Measurements from ENCODE around the gene PRUNE1. TPM values are rescaled to one million over a fixed set of nuclear protein-coding genes. Genes with fewer than 3 reads are reported as not detected.

The PRUNE1 gene
- total and polyA plus RNA-seq, 2 of the 4 experiments (the other 2 are of a cell fraction), result 7.9 to 9.4 TPM

DNA sequence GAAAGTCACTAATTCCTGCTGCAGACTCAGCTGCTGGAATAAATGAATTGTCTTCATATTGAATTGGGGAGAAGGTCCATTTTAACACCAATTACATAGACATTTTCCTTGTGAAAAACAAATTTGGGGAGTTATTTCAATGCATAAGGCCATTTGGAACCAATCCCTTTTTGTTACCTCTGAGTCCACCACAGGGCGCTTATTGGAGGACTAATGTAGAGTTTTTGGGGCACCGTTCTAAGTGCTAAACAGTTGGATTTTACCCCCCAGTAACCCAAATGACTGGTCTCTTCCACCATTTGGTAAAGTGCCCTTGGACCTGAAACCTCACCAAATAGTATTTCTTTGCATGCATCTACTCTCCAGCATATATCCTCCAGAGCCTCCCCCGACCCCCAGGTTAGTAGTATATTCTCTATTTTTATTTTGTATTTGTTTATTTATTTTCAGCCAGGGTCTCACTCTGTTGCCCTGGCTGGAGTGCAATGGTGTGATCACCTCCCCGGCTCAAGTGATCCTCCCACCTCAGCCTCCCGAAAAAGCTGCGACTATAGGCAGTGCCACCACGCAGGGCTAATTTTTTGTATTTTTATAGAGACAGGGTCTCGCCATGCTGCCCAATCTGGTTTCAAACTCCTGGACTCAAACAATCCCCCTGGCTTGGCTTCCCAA lies 1.6 kb downstream of the PRUNE1 start (continued):
- no peak for TF ChIP-seq RFX5 (IDR thresholded peaks at IDR 0.05; ENCODE audit: low read depth, low read length)

DNA sequence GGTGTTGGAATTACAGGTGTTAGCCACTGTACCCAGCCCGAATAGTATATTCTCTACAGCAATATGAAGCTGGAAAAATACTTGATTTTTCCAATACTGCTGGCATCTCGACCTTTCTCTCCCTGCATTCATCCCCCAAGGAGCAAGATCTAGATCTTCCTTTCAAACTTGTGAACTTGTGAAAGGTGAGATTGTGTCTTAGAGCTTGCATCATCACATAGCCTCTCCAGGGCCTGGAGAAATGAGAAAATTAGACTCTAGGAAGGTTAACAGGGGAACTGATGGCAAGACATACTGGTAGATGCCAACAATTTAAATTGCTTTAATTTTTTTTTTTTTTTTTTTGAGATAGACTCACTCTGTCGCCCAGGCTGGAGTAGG lies 2.1 kb downstream of the PRUNE1 start:
- no peak overlapping the region for H3K56ac ChIP-seq (ENCODE audit: extremely low read depth, insufficient read depth, low read length)
- peaks cover 5% of the 10 kb centered on the region; the same call in 1 of the 2 replicates for H3K4me1 ChIP-seq (ENCODE audit: control insufficient read depth, insufficient read depth, low read length)
- no TSS peak for BruUV-seq (replicated peaks)
- H3K79me1 ChIP-seq (ENCODE audit: low read depth in 1 of 2, low read length in 2 of 2), result peaks cover 16 to 52% of the 10 kb centered on the region in 2 experiments
- no peak overlapping the region for H3K14ac ChIP-seq (replicated peaks; ENCODE audit: low read depth, low read length)
- no peak overlapping the region for H3K9ac ChIP-seq (ENCODE audit: low read depth, low read length)
- no peak overlapping the region for H3K27ac ChIP-seq (ENCODE audit: insufficient read depth, low read length)
- H2BK120ac ChIP-seq (ENCODE audit: low read depth, low read length), result no peak overlapping the region
- no peak overlapping the region for H3K18ac ChIP-seq (ENCODE audit: low read depth, low read length)
- no peaks in the 10 kb centered on the region for H3K9me3 ChIP-seq (ENCODE audit: control insufficient read depth, insufficient read depth, low read length)
- in situ Hi-C loops (cut with MboI; ENCODE audit: low sequenced_read_pairs), result no loop called here
- dilution Hi-C loops (cut with HindIII; ENCODE audit: low sequenced_read_pairs, unreplicated experiment), result no loop called here
- POLR2A ChIA-PET (ENCODE audit: unreplicated experiment), result no interaction called here
- no CpG with 5 or more reads among the region's 3 CpGs for WGBS, 2 experiments (ENCODE audit: extremely low coverage in 2 of 2, insufficient read length in 1 of 2)
- intact Hi-C loops (cut with micrococcal nuclease), result no loop called here
- H4K8ac ChIP-seq (ENCODE audit: low read depth in 2 of 2, low read length in 2 of 2), result no peak overlapping the region
- no peaks in the 10 kb centered on the region for H3K27me3 ChIP-seq (ENCODE audit: control insufficient read depth, insufficient read depth, low read length)
- H3K9me1 ChIP-seq (ENCODE audit: insufficient read depth, low read length), result peaks cover 11% of the 10 kb centered on the region
- ATAC-seq (ENCODE audit: low read depth) (no peak), DNase-seq (no peak)
- H2AFZ ChIP-seq (replicated peaks; ENCODE audit: low read length, poor library complexity), result no peak overlapping the region
- H3K4me3 ChIP-seq (ENCODE audit: insufficient read depth, low read depth, low read length), result no peak overlapping the region
- no peak overlapping the region for H2BK15ac ChIP-seq (ENCODE audit: low read depth, low read length)
- H3K36me3 ChIP-seq (ENCODE audit: control insufficient read depth, insufficient read depth, low read length), result no peaks in the 10 kb centered on the region
- H3K4ac ChIP-seq (ENCODE audit: low read depth, low read length), result no peak overlapping the region
- H2AK5ac ChIP-seq (ENCODE audit: low read depth, low read length), result no peak overlapping the region
- CTCF ChIA-PET, result interaction anchor here (1.0 kb wide), 1 partner anchor 49 kb away, joined by 5 read pairs; the partner anchor contains the start of gene CDC42SE1
- H2AK9ac ChIP-seq (replicated peaks; ENCODE audit: low read depth, low read length, poor library complexity), result no peak overlapping the region
- H4K5ac ChIP-seq (ENCODE audit: low read depth, low read length), result no peak overlapping the region
- H3K4me2 ChIP-seq (ENCODE audit: low read depth, low read length), result no peak overlapping the region
- H2BK20ac ChIP-seq (ENCODE audit: low read depth, low read length), result no peak overlapping the region
- no peak overlapping the region for H3K23ac ChIP-seq (ENCODE audit: low read depth, low read length)
- no peak overlapping the region for H2BK5ac ChIP-seq (ENCODE audit: low read depth, low read length, poor library complexity, severe bottlenecking)
- H4K91ac ChIP-seq (ENCODE audit: insufficient read depth, low read depth, low read length), result no peak overlapping the region
- H4K20me1 ChIP-seq (ENCODE audit: insufficient read depth, low read length), result no peaks in the 10 kb centered on the region
- TF ChIP-seq POLR2A (IDR thresholded peaks at IDR 0.05; ENCODE audit: low read depth, low read length) (no peak), RAD21 (IDR thresholded peaks at IDR 0.05; ENCODE audit: low read length) (no peak), MAZ (IDR thresholded peaks at IDR 0.05; ENCODE audit: borderline replicate concordance, low read depth, low read length) (no peak), BHLHE40 (IDR thresholded peaks at IDR 0.05; ENCODE audit: low read depth, low read length) (no peak), MAFK (IDR thresholded peaks at IDR 0.05; ENCODE audit: low read depth, low read length) (no peak), NFE2L2 (IDR thresholded peaks at IDR 0.05; ENCODE audit: low read depth, low read length) (no peak), SMC3 (IDR thresholded peaks at IDR 0.05; ENCODE audit: low read depth, low read length) (no peak), RFX5 (IDR thresholded peaks at IDR 0.05; ENCODE audit: low read depth, low read length) (no peak), FOS (IDR thresholded peaks at IDR 0.05; ENCODE audit: low read depth, low read length) (no peak), CEBPB (IDR thresholded peaks at IDR 0.05; ENCODE audit: low read depth, low read length) (no peak), CHD1 (IDR thresholded peaks at IDR 0.05; ENCODE audit: low read depth, low read length) (no peak)
- TF ChIP-seq, protein P1, sequence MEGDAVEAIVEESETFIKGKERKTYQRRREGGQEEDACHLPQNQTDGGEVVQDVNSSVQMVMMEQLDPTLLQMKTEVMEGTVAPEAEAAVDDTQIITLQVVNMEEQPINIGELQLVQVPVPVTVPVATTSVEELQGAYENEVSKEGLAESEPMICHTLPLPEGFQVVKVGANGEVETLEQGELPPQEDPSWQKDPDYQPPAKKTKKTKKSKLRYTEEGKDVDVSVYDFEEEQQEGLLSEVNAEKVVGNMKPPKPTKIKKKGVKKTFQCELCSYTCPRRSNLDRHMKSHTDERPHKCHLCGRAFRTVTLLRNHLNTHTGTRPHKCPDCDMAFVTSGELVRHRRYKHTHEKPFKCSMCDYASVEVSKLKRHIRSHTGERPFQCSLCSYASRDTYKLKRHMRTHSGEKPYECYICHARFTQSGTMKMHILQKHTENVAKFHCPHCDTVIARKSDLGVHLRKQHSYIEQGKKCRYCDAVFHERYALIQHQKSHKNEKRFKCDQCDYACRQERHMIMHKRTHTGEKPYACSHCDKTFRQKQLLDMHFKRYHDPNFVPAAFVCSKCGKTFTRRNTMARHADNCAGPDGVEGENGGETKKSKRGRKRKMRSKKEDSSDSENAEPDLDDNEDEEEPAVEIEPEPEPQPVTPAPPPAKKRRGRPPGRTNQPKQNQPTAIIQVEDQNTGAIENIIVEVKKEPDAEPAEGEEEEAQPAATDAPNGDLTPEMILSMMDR (conservative IDR thresholded peaks at IDR 0.05; ENCODE audit: low read depth, low read length), result no peak
- TF ChIP-seq, protein P2, sequence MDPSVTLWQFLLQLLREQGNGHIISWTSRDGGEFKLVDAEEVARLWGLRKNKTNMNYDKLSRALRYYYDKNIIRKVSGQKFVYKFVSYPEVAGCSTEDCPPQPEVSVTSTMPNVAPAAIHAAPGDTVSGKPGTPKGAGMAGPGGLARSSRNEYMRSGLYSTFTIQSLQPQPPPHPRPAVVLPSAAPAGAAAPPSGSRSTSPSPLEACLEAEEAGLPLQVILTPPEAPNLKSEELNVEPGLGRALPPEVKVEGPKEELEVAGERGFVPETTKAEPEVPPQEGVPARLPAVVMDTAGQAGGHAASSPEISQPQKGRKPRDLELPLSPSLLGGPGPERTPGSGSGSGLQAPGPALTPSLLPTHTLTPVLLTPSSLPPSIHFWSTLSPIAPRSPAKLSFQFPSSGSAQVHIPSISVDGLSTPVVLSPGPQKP (IDR thresholded peaks at IDR 0.05; ENCODE audit: borderline replicate concordance, low read depth, low read length), result no peak
- TF ChIP-seq, protein P3, sequence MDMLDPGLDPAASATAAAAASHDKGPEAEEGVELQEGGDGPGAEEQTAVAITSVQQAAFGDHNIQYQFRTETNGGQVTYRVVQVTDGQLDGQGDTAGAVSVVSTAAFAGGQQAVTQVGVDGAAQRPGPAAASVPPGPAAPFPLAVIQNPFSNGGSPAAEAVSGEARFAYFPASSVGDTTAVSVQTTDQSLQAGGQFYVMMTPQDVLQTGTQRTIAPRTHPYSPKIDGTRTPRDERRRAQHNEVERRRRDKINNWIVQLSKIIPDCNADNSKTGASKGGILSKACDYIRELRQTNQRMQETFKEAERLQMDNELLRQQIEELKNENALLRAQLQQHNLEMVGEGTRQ (IDR thresholded peaks at IDR 0.05; ENCODE audit: low read depth, low read length), result no peak

All from IMR-90 (cell line).